Activated CD8-positive, alpha-beta memory T cell treated with anti-CD3 and anti-CD28 coated beads, Interleukin-2, amount 50 U/mL, for 4 hours (primary cell): Measurements from ENCODE around the gene ALKBH3.

ENCODE experiments used
- DNase-seq: peaks from one replicate; pipeline ENCODE4 v3.0.0-alpha.2; 2020

The ALKBH3 gene

GRCh38 chr11:43923406-43924111 lies 42.9 kb downstream of the ALKBH3 start:
- DNase-seq: no peak

- DNase-seq: no peak
Measured at GRCh38 chr11:43924112-43924855, 43.7 kb downstream of the ALKBH3 start.

GRCh38 chr11:43925063-43925931 lies 44.7 kb downstream of the ALKBH3 start:
- DNase-seq: no peak

GRCh38 chr11:43925932-43926505 lies 45.4 kb downstream of the ALKBH3 start:
- DNase-seq: no peak

- DNase-seq: no peak
Measured at GRCh38 chr11:43927070-43927469, 46.4 kb downstream of the ALKBH3 start.

DNA sequence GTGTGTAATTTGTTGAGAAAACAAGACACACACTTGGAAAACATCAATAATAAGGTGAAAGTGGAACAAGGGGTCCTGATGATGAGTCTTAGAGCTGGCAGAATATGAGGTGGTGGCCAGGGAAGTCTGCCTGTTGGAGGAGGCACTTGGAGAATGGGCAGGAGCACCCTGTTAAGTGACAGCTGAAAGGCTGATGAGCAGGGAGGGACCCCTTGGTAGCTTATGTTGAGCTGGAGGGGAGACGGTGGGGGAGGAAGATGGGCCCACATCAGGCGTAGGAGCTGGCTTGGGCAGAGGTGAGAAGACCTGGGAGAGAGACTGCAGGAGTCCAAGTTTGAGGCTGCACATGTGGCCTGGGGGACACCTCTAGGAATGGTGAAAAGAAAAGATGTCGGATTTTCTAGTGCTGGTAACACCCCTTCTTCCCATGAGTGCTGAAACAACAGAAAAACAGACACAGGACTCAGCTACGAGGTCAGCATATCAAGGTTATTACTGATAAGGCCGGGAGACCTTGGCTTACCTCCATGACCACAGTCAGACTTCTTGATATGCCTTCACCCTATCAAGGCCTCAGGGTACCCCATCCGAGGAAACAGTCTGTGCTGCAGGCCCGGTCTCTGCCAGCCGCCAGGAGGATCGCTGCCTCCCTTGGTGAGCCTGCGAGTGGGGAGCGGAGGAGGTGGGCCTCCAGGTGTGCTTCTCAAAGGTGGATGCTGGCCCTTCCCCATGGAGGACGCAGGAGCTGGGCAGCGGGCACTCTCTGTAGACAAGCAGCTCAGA lies 47.5 kb downstream of the ALKBH3 start:
- DNase-seq: no peak

- DNase-seq: no peak
Measured at GRCh38 chr11:43928721-43929120, 48.1 kb downstream of the ALKBH3 start.

GRCh38 chr11:43930868-43931716 lies 50.5 kb downstream of the ALKBH3 start:
- no peak for DNase-seq

GRCh38 chr11:43931717-43932039 lies 51.0 kb downstream of the ALKBH3 start:
- no peak for DNase-seq

- no peak for DNase-seq
Measured at GRCh38 chr11:43933226-43933607, 52.6 kb downstream of the ALKBH3 start.

GRCh38 chr11:43933608-43934551 lies 53.2 kb downstream of the ALKBH3 start:
- DNase-seq: no peak

GRCh38 chr11:43934601-43935423 lies 54.2 kb downstream of the ALKBH3 start:
- DNase-seq: no peak

DNA sequence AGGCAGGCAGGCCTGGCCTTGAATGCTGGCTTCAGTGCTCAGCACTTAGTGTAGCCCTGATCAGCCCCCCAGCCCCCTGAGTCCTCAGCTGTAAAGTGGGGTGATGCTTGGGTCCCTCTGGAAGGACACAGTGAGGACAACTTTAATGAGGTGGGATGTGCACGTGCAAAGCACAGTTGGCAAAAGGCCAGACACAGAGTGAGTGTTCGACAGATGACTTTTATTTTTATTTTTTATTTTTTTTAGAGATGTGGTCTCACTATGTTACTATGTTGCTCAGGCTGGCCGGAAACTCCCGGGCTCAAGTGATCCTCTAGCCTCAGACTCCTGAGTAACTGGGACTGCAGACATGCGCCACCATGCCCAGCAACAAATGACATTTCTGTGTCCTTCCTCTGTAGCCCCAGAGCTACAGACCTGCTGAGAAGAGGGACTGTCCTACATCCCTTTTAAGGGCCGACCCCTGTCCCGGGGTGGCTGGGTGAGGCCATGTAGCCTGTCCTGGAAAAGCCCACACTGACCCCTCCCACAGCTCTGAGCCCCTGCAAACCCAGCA lies 54.9 kb downstream of the ALKBH3 start:
- no peak for DNase-seq

- no peak for DNase-seq
Measured at GRCh38 chr11:43936076-43936475, 55.4 kb downstream of the ALKBH3 start.

- DNase-seq: no peak
Measured at GRCh38 chr11:43937434-43938411, 57.1 kb downstream of the ALKBH3 start.

DNA sequence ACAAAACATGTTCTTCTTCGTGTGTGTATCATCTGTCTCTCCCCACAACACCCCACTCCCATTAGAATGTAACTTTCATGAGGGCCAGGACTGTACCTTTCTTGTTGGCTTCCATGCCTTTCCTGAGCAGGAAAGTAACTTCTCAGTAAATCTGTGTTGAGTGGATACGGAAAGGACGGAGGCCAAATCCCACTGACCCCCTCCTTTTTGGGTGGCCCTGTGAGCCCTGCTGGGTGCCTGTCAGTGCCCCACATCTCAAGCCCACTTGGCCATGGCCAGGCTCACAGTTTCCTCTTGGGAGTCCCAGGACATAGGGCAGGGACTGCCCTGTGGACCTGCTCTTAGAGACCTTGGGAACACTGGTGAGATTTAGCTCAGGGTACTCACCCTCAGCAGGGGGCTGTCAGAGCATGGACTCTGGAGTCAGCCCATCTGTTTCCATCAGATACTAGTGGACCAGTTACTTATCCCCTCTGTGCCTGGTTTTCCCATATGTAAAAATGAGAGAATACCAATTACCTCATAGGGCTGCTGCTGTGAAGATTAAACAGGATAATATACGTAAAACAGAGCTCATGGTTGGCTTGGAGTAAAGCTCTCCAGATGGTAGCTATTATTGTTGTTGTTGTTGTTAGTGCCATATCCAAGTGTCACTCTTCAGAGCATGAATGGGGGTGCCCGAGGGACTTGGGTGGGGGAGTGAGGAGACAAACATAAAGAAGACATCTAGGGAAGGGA lies 60.8 kb downstream of the ALKBH3 start:
- DNase-seq: no peak
